Astrocyte (in vitro differentiated cells and primary cell): ENCODE data around the gene KIR3DL3.
"Not testable (repeated sequence)": the region's sequence is repeated elsewhere in the genome, so short reads cannot be mapped to it uniquely, and the experiment has no call there.

Experiments
- EZH2 ChIP-seq: IDR thresholded peaks from 2 replicates; pipeline ENCODE4 v1.6.1; 2012; ENCODE audit warnings: mild to moderate bottlenecking, low read length, inconsistent platforms; ENCODE audit not compliant: insufficient read depth
- TF ChIP-seq, protein P1 (sequence below): IDR thresholded peaks from 2 replicates; pipeline ENCODE4 v1.5.1; 2011; ENCODE audit warnings: low read depth, mild to moderate bottlenecking, inconsistent platforms, low read length, moderate library complexity; ENCODE audit not compliant: insufficient read depth

DNA sequence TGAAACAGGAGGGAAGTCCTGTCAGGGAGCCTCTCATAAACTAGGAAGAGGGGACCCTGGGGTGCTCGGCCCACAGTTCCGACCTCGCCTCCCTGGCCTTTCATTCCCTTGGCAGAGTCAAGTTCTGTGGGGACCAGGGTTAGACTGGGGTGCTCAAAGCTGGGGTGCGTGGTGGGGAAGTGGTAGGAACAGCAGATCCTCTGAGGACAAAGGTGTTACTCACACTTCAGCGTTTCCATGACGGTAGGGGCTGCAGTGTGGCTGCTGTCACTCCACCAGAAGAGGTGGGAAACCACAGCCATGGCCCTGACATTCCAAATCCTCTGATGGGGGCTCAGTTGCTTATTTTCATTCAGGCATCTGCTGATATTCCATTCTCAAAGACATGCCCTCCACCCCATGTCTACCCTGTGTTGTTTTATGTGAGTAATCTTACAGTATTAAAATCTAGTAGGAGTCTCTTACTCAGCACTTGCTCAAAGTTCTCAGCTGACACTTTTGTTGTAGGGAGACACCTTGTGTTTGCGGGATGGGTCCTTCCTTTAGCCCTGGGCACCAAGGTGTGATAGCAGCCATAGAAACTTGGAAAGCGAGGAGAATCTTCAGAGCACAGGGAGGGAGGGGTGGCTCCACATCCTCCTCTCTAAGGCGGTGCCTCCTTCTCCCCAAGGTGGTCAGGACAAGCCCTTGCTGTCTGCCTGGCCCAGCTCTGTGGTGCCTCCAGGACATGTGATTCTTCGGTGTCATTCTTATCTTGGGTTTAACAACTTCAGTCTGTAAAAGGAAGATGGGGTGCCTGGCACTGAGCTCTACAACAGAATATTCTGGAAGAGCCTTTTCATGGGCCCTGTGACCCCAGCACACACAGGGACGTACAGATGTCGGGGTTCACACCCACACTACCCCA lies 32.2 kb downstream of the KIR3DL3 start:
- TF ChIP-seq, protein P1, sequence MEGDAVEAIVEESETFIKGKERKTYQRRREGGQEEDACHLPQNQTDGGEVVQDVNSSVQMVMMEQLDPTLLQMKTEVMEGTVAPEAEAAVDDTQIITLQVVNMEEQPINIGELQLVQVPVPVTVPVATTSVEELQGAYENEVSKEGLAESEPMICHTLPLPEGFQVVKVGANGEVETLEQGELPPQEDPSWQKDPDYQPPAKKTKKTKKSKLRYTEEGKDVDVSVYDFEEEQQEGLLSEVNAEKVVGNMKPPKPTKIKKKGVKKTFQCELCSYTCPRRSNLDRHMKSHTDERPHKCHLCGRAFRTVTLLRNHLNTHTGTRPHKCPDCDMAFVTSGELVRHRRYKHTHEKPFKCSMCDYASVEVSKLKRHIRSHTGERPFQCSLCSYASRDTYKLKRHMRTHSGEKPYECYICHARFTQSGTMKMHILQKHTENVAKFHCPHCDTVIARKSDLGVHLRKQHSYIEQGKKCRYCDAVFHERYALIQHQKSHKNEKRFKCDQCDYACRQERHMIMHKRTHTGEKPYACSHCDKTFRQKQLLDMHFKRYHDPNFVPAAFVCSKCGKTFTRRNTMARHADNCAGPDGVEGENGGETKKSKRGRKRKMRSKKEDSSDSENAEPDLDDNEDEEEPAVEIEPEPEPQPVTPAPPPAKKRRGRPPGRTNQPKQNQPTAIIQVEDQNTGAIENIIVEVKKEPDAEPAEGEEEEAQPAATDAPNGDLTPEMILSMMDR: not testable (repeated sequence)
- not testable (repeated sequence) for TF ChIP-seq EZH2
